HL-60 (cell line): ENCODE results near the gene ALX4.

Source experiments
- GABPA ChIP-seq: IDR thresholded peaks from 2 replicates; pipeline ENCODE4 v1.6.1; 2012; ENCODE audit warnings: low read depth
- POLR2AphosphoS5 ChIP-seq: IDR thresholded peaks from 2 replicates; pipeline ENCODE4 v1.6.1; 2012; ENCODE audit warnings: low read depth
- TF ChIP-seq, protein P1 (sequence below): IDR thresholded peaks from one replicate; pipeline ENCODE4 v1.5.1; 2011; ENCODE audit warnings: low read length, control low read depth, inconsistent platforms; ENCODE audit not compliant: insufficient read depth
- TF ChIP-seq, protein P2 (sequence below): IDR thresholded peaks from 2 replicates; pipeline ENCODE4 v1.6.1; 2012; ENCODE audit warnings: low read depth; ENCODE audit not compliant: insufficient replicate concordance

DNA sequence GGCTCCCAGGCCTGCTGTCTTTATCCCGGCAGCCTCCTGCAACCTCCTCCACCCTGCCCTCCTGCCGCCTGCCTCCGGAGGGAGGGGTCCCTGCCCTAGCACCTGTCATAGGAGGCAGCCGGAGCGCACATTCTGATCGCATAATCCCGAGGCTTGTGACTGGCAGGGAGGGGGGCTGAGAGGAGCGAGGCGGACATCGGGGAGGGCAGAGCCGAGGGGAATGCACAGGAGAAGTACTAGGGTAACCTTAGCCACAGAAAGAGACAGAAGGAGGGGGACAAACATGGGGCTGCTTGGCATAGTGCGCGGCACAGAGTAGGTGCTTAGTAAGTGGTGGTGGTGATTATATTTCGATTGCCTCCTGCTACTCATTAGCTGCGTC, 9.2 kb upstream of the ALX4 start:
- TF ChIP-seq, protein P1, sequence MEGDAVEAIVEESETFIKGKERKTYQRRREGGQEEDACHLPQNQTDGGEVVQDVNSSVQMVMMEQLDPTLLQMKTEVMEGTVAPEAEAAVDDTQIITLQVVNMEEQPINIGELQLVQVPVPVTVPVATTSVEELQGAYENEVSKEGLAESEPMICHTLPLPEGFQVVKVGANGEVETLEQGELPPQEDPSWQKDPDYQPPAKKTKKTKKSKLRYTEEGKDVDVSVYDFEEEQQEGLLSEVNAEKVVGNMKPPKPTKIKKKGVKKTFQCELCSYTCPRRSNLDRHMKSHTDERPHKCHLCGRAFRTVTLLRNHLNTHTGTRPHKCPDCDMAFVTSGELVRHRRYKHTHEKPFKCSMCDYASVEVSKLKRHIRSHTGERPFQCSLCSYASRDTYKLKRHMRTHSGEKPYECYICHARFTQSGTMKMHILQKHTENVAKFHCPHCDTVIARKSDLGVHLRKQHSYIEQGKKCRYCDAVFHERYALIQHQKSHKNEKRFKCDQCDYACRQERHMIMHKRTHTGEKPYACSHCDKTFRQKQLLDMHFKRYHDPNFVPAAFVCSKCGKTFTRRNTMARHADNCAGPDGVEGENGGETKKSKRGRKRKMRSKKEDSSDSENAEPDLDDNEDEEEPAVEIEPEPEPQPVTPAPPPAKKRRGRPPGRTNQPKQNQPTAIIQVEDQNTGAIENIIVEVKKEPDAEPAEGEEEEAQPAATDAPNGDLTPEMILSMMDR = no peak
- TF ChIP-seq, protein P2, sequence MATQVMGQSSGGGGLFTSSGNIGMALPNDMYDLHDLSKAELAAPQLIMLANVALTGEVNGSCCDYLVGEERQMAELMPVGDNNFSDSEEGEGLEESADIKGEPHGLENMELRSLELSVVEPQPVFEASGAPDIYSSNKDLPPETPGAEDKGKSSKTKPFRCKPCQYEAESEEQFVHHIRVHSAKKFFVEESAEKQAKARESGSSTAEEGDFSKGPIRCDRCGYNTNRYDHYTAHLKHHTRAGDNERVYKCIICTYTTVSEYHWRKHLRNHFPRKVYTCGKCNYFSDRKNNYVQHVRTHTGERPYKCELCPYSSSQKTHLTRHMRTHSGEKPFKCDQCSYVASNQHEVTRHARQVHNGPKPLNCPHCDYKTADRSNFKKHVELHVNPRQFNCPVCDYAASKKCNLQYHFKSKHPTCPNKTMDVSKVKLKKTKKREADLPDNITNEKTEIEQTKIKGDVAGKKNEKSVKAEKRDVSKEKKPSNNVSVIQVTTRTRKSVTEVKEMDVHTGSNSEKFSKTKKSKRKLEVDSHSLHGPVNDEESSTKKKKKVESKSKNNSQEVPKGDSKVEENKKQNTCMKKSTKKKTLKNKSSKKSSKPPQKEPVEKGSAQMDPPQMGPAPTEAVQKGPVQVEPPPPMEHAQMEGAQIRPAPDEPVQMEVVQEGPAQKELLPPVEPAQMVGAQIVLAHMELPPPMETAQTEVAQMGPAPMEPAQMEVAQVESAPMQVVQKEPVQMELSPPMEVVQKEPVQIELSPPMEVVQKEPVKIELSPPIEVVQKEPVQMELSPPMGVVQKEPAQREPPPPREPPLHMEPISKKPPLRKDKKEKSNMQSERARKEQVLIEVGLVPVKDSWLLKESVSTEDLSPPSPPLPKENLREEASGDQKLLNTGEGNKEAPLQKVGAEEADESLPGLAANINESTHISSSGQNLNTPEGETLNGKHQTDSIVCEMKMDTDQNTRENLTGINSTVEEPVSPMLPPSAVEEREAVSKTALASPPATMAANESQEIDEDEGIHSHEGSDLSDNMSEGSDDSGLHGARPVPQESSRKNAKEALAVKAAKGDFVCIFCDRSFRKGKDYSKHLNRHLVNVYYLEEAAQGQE = no peak
- TF ChIP-seq POLR2AphosphoS5 (no peak), GABPA (no peak)
